ENCODE data around the gene OLFM3.

GRCh38 chr1:101943237-101943636, 53.5 kb downstream of the OLFM3 start:
- no peak for TF ChIP-seq POLR2AphosphoS5 (IDR thresholded peaks at IDR 0.05; ENCODE audit: low read depth, low read length)
- no peak for TF ChIP-seq MAX (IDR thresholded peaks at IDR 0.05; ENCODE audit: low read depth)
- TF ChIP-seq USF2 (IDR thresholded peaks at IDR 0.05; ENCODE audit: borderline replicate concordance, low read depth, low read length): no peak
- no peak for TF ChIP-seq CTCF (IDR thresholded peaks at IDR 0.05)
